GM19324 (cell line): Measurements from ENCODE around the gene SDHAF2.
"Not testable (repeated sequence)": the region's sequence is repeated elsewhere in the genome, so short reads cannot be mapped to it uniquely, and the experiment has no call there.

ENCODE experiments used
- ATAC-seq: cut with Tn5 transposase; IDR thresholded peaks from one replicate; pipeline ENCODE4 v1.9.1; 2021; ENCODE audit warnings: mild to moderate bottlenecking, moderate library complexity; ENCODE audit not compliant: unreplicated experiment, low FRiP score

The SDHAF2 gene

GRCh38 chr11:61422226-61422625 lies 7.7 kb upstream of the SDHAF2 start:
- ATAC-seq: no peak

GRCh38 chr11:61425367-61426131 lies 4.4 kb upstream of the SDHAF2 start:
- ATAC-seq: no peak

GRCh38 chr11:61429346-61429690 lies 606 bp upstream of the SDHAF2 start:
- peak; percentile 56 for ATAC-seq

- ATAC-seq: not testable (repeated sequence)
Measured at GRCh38 chr11:61430839-61431238, 915 bp downstream of the SDHAF2 start.

GRCh38 chr11:61437496-61437895 lies 7.6 kb downstream of the SDHAF2 start:
- ATAC-seq: no peak

GRCh38 chr11:61439615-61440014 lies 9.7 kb downstream of the SDHAF2 start:
- no peak for ATAC-seq

GRCh38 chr11:61442616-61443015 lies 12.7 kb downstream of the SDHAF2 start:
- no peak for ATAC-seq

- ATAC-seq: no peak
Measured at GRCh38 chr11:61445516-61445915, 15.6 kb downstream of the SDHAF2 start.

- ATAC-seq: peak; percentile 59
Measured at GRCh38 chr11:61446211-61446651, 16.3 kb downstream of the SDHAF2 start.

- ATAC-seq: no peak
Measured at GRCh38 chr11:61447601-61448551, 18.0 kb downstream of the SDHAF2 start.

GRCh38 chr11:61448552-61448927 lies 18.6 kb downstream of the SDHAF2 start:
- no peak for ATAC-seq

GRCh38 chr11:61452825-61453224 lies 22.9 kb downstream of the SDHAF2 start:
- ATAC-seq: no peak

GRCh38 chr11:61453695-61454094 lies 23.8 kb downstream of the SDHAF2 start:
- ATAC-seq: no peak

- ATAC-seq: no peak
Measured at GRCh38 chr11:61454520-61454919, 24.6 kb downstream of the SDHAF2 start.

- no peak for ATAC-seq
Measured at GRCh38 chr11:61460474-61460881, 30.6 kb downstream of the SDHAF2 start.

- ATAC-seq: no peak
Measured at GRCh38 chr11:61460986-61461385, 31.1 kb downstream of the SDHAF2 start.

GRCh38 chr11:61467602-61468001 lies 37.7 kb downstream of the SDHAF2 start:
- ATAC-seq: not testable (repeated sequence)

- ATAC-seq: no peak
Measured at GRCh38 chr11:61468002-61468401, 38.1 kb downstream of the SDHAF2 start.

GRCh38 chr11:61472282-61472681 lies 42.4 kb downstream of the SDHAF2 start:
- no peak for ATAC-seq

- no peak for ATAC-seq
Measured at GRCh38 chr11:61472868-61473267, 42.9 kb downstream of the SDHAF2 start.

GRCh38 chr11:61473370-61474012 lies 43.6 kb downstream of the SDHAF2 start:
- no peak for ATAC-seq
